ENCODE data around the gene TXNDC15.
"Not testable (repeated sequence)": the region's sequence is repeated elsewhere in the genome, so short reads cannot be mapped to it uniquely, and the experiment has no call there.

TXNDC15 gene

DNA sequence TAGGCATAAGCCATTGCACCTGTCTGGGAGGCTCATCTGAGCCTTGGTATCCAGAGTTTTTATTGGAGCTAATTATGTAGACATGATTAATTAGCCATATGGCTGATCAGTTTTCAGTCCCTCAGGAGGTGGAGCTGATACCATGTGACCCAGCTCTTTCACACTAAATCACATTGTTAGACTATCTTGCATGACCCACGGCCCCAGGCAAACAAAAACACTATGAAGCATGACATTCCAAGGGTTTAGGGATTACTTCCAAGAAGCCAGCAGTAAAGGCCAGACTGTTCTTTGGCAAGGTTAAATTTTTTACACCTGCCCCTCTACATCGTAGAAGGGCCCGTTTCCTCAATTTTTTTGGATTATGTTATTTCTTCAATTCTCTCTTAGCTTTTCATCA lies 33.4 kb upstream of the TXNDC15 start:
- TF ChIP-seq, protein P1, sequence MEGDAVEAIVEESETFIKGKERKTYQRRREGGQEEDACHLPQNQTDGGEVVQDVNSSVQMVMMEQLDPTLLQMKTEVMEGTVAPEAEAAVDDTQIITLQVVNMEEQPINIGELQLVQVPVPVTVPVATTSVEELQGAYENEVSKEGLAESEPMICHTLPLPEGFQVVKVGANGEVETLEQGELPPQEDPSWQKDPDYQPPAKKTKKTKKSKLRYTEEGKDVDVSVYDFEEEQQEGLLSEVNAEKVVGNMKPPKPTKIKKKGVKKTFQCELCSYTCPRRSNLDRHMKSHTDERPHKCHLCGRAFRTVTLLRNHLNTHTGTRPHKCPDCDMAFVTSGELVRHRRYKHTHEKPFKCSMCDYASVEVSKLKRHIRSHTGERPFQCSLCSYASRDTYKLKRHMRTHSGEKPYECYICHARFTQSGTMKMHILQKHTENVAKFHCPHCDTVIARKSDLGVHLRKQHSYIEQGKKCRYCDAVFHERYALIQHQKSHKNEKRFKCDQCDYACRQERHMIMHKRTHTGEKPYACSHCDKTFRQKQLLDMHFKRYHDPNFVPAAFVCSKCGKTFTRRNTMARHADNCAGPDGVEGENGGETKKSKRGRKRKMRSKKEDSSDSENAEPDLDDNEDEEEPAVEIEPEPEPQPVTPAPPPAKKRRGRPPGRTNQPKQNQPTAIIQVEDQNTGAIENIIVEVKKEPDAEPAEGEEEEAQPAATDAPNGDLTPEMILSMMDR (conservative IDR thresholded peaks at IDR 0.05), result no peak
- TF ChIP-seq ZFX (IDR thresholded peaks at IDR 0.05), result no peak
- H3K27ac ChIP-seq, result no peak overlapping the region

DNA sequence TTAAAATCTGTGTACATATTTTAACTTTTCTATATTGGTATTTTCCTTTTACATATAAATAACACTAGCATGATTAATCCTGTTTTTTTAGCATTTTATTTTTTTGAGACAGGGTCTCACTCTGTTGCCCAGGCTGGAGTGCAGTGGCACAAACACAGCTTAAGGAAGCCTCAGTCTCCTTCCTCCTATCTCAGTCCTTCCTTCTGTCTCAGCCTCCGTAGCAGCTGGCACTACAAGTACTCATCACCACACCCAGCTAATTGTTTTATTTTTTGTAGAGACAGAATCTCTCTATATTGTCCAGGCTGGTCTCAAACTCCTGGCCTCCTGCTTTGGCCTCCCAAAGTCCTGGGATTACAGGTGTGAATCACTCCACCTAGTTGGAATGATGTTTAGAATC lies 29.9 kb upstream of the TXNDC15 start:
- no peak for TF ChIP-seq ZFX (IDR thresholded peaks at IDR 0.05)
- TF ChIP-seq, protein P1 (conservative IDR thresholded peaks at IDR 0.05), result no peak
- H3K27ac ChIP-seq, result no peak overlapping the region; the same call in 1 of the 2 replicates

DNA sequence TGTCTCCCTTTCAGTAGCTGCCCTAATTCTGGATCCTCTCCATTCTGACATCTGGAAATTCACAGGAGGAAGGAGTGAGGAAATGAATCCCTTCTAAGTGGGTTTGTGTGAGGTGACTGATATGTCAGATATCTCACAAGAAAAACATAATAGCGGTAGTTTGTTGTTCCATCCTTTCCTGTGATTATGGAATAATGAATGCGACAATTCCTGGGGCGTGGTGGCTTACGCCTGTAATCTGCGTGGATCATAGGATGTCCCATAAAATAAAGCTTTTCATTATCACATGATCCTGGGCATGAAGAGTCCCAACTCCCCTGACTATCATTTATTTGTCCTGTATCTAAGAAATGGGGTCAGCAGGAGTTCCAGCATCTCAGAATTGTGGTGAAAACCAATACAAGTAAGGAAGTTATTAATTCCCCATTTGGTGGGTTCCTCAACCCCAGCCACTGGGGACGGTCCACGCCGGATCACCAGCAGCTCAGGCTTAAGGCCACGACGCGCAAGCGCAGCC lies 28.8 kb upstream of the TXNDC15 start:
- TF ChIP-seq, protein P1 (conservative IDR thresholded peaks at IDR 0.05), result no peak
- TF ChIP-seq ZFX (IDR thresholded peaks at IDR 0.05), result no peak
- H3K27ac ChIP-seq, result peak overlapping the region; percentile 95

DNA sequence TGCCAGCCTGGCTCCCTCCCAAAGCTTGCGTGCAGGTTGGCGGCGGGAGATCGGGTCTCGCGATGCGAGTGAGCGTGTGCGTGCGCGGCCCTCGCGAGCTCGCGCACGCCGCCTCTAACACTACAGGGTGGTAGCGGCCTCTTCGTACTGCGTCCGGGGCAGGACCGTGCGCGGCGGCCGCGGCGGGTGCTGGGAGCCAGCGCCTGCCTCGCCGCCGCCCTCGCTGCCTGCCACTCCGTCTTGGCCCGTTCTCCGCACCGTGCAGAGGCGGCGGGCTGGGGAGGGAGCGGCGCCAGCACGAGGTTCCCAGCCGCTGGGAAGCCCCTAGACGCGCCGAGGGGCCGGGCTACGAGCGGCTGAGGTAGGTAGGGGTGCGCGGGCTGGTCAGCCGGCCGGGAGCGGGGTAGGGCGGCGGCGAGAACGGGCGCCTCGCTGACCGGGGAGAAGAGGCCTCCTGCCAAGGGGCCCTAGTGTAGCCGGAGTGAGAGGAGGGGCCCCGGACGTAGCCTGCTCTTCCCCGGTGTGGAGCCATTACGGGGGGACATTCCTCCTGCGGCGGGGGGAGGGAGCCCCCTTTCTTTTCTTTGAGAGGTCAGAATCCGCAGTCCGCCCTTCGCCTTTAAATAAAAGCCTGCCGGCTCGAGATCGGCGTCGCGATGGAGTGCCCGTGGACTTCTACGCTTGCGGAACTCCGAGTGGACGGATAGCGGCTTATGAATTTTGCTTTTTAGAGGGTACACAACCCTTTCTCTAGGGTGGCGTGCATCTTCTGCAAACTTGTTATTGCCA lies 28.1 kb upstream of the TXNDC15 start, which contains the start of gene C5orf24:
C5orf24 (plus strand) TSS at position 117 of the 789 bp plus-strand sequence. CDS start 8,933 bp downstream, outside the sequence.
- TF ChIP-seq, protein P1 (conservative IDR thresholded peaks at IDR 0.05), result no peak
- TF ChIP-seq ZFX (IDR thresholded peaks at IDR 0.05), result peak; percentile 95
- H3K27ac ChIP-seq, result peak within 1 kb of the TSS; percentile 95

DNA sequence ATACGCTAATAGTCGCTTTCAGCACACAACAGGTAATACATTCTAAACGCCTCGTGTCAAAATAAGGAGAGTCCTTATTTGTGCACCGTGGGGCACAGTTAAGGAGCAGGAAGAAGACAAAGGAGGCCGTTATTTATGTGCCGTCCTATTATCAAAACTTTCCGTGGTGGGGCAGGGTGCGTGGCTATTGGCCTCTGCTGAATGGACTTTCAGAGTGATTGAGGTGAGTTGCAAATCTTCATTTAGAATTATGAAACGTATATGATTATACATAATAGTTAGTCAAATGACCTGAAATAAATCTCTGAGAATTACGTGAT lies 27.6 kb upstream of the TXNDC15 start:
- peak overlapping the region; percentile 95 for H3K27ac ChIP-seq
- TF ChIP-seq, protein P1 (conservative IDR thresholded peaks at IDR 0.05), result no peak
- TF ChIP-seq ZFX (IDR thresholded peaks at IDR 0.05), result no peak

DNA sequence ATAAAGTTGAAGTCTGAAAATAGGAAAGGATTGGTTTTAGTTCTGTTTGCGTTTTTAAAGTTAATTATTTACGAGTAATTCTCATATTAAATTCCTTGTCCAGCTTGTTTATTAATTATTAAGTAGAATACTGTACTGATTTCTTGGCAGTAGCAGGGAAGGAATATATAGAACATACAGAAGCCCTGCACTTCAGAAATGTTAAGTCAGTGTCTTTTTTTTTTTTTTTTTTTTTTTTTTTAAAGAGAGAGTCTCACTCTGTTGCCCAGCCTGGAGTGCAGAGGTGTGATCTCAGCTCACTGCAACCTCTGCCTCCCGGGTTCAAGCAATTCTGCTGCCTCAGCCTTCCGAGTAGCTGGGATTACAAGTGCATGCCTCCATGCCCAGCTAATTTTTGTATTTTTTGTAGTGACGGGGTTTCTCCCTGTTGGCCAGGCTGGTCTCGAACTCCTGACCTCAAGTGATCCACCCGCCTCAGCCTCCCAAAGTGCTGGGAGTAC lies 24.7 kb upstream of the TXNDC15 start:
- H3K27ac ChIP-seq, result not testable (repeated sequence)

DNA sequence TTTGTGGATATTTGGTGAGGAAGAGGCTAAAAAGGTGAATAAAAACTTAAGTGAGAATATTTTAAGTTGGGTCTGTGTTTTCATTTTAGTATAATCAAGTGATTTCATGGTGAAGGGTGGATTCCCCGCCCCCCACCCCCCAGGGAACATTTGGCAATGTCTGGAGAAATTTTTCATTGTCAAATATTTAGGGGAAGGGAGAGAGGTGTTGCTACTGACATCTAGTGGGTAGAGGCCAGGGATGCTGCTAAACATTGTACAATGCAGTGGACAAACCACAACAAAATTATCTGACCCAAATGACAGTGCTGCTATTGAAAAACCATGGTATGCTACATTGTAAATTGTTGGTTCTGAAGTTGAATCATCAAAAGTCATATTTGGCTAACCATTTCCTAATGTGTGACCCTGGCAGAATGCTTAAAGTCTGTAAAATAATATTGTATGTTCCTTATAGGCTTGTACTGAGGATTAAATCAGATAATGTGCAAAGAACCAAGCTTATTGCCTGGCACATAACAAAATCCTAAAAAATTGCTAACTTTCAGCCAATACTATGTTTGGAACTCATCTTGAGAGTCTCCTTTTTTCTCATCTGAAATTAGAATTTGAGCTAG lies 22.8 kb upstream of the TXNDC15 start:
- TF ChIP-seq, protein P1 (conservative IDR thresholded peaks at IDR 0.05), result peak; percentile 78
- TF ChIP-seq ZFX (IDR thresholded peaks at IDR 0.05), result no peak
- no peak overlapping the region for H3K27ac ChIP-seq

DNA sequence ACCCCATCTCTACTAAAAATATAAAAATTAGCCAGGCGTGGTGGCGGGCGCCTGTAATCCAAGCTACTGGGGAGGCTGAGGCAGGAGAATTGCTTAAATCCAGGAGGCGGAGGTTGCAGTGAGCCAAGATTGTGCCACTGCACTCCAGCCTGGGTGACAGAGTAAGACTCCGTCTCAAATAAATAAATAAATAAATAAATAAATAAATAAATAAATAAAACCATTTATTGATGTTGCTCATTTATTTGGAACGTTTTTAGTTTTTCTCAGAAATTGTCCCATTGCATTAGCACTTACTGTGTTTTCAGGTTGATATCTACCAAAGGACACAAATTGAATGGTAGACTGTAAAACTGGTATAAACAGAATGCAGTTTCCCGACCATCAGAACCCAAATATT lies 17.7 kb upstream of the TXNDC15 start:
- H3K27ac ChIP-seq, result not testable (repeated sequence)
